Daoy (cell line): ENCODE results near the gene SPEF1. TPM values are rescaled to one million over a fixed set of nuclear protein-coding genes. Genes with fewer than 3 reads are reported as not detected.
"Not testable (repeated sequence)": the region's sequence is repeated elsewhere in the genome, so short reads cannot be mapped to it uniquely, and the experiment has no call there.

Experiments used
- DNase-seq: peaks from one replicate; pipeline ENCODE4 v3.0.0-alpha.2; 2015; ENCODE audit warnings: low read depth
- total RNA-seq: library from RNA; depleted of rRNA; stranded (reverse); fragments of >200 nt; shearing (Covaris generic); gene quantifications from 2 replicates; pipeline ENCODE4 v1.2.3, GENCODE V29; 2014

SPEF1 gene
- total RNA-seq, 1 experiment from 2014 or later = not detected

GRCh38 chr20:3811467-3812258, 30.4 kb upstream of the SPEF1 start:
- peak; percentile 99 for DNase-seq

GRCh38 chr20:3808544-3808943, 27.3 kb upstream of the SPEF1 start:
- no peak for DNase-seq

GRCh38 chr20:3804781-3805180, 23.5 kb upstream of the SPEF1 start:
- DNase-seq = no peak

GRCh38 chr20:3804254-3804751, 23.1 kb upstream of the SPEF1 start:
- DNase-seq = no peak

- no peak for DNase-seq
These were observed 22.6 kb upstream of the SPEF1 start for GRCh38 chr20:3803854-3804253.

GRCh38 chr20:3803289-3803688, 22.0 kb upstream of the SPEF1 start:
- no peak for DNase-seq

GRCh38 chr20:3802524-3803239, 21.4 kb upstream of the SPEF1 start:
- no peak for DNase-seq

GRCh38 chr20:3801846-3802245, 20.6 kb upstream of the SPEF1 start:
- DNase-seq = no peak

GRCh38 chr20:3801299-3801698, 20.1 kb upstream of the SPEF1 start:
- no peak for DNase-seq

GRCh38 chr20:3800878-3801260, 19.6 kb upstream of the SPEF1 start:
- no peak for DNase-seq

- no peak for DNase-seq
These were observed 19.1 kb upstream of the SPEF1 start for GRCh38 chr20:3800256-3800877.

- no peak for DNase-seq
These were observed 17.6 kb upstream of the SPEF1 start for GRCh38 chr20:3798908-3799248.

- no peak for DNase-seq
These were observed 17.1 kb upstream of the SPEF1 start for GRCh38 chr20:3798373-3798768.

- DNase-seq = no peak
These were observed 16.5 kb upstream of the SPEF1 start for GRCh38 chr20:3797592-3798372.

- no peak for DNase-seq
These were observed 15.9 kb upstream of the SPEF1 start for GRCh38 chr20:3797226-3797545.

- no peak for DNase-seq
These were observed 15.4 kb upstream of the SPEF1 start for GRCh38 chr20:3796477-3797225.

- peak; percentile 93 for DNase-seq
These were observed 14.5 kb upstream of the SPEF1 start, which contains the start of gene CDC25B for GRCh38 chr20:3795511-3796468. CDC25B (plus strand) TSS chr20:3796310; CDS start chr20:3796532, 222 bp downstream.

- DNase-seq = no peak
These were observed 13.6 kb upstream of the SPEF1 start for GRCh38 chr20:3794701-3795420.

- DNase-seq = not testable (repeated sequence)
These were observed 12.9 kb upstream of the SPEF1 start for GRCh38 chr20:3794168-3794567.
